HG03439 (cell line): ENCODE measurements around the gene RRAS2.
"Not testable (repeated sequence)": the region's sequence is repeated elsewhere in the genome, so short reads cannot be mapped to it uniquely, and the experiment has no call there.

Experiments used
- ATAC-seq: cut with Tn5 transposase; IDR thresholded peaks from one replicate; pipeline ENCODE4 v1.9.1; 2021; ENCODE audit warnings: mild to moderate bottlenecking, moderate library complexity; ENCODE audit not compliant: unreplicated experiment

Gene RRAS2

GRCh38 chr11:14259878-14260277 lies 99.1 kb downstream of the RRAS2 start:
- no peak for ATAC-seq

- no peak for ATAC-seq
Measured at GRCh38 chr11:14259186-14259784, 99.7 kb downstream of the RRAS2 start.

- no peak for ATAC-seq
Measured at GRCh38 chr11:14258221-14258935, 100.6 kb downstream of the RRAS2 start.

DNA sequence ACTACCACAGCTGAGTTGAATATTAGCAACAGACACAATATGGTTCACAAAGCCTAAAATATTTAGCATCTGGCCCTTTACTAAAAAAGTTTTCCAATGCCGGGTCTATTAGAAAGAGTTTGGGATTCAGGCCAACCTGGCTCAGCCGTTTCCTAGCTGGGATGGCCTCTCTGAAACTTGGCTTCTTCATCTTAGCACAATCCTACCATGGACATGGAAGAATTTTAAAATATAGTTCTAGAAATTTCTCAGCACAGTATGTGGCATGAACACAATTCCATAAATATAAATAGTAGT lies 103.8 kb downstream of the RRAS2 start:
- no peak for ATAC-seq

DNA sequence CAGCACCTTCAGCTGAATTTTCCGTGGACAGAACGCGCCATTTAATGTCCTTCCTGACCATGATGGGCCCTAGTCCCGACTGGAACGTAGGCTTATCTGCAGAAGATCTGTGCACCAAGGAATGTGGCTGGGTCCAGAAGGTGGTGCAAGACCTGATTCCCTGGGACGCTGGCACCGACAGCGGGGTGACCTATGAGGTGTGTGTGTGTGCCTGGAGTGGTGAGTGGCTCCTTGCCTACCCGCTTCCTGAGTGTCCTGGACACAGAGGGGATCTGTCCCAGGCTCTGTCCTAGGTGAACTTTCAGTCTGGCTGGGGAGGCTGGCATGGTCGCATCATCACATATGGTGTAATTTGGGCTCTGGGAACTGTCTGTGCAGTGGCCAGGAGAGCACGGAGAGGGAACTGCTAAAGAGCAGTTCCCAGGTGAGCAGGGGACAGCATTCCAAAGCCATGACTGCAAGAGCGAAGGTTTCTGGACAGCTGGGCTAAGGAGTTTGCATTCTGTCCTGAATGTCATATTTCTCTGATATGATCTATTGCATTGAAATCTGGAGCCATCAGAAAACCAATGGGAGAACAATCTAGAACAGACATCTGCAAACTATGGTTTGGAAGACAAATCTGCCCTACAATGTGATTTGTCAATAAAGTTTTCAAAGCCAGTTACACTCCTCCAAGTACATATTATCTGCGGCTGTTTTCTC lies 104.3 kb downstream of the RRAS2 start:
- no peak for ATAC-seq

DNA sequence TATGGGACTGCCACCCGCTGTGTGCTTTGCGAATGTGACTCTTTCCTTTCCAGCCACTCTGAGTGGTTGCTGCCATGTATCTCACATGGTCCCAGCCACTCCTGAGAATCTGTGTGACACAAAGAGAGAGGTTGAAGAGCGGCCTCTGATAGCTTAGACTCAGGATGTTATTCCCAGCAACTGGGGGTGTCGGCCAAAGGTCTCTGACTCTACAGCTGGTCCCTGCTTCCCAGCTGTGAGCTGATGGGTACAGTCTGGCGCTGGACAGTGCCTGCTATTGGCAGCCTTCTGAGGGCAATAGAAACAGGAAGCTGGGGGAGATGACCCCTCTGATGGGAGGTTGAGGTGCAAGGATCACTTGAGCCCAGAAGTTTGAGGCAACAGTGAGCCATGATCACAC lies 105.1 kb downstream of the RRAS2 start:
- ATAC-seq, result no peak

GRCh38 chr11:14253421-14253820 lies 105.6 kb downstream of the RRAS2 start:
- no peak for ATAC-seq

DNA sequence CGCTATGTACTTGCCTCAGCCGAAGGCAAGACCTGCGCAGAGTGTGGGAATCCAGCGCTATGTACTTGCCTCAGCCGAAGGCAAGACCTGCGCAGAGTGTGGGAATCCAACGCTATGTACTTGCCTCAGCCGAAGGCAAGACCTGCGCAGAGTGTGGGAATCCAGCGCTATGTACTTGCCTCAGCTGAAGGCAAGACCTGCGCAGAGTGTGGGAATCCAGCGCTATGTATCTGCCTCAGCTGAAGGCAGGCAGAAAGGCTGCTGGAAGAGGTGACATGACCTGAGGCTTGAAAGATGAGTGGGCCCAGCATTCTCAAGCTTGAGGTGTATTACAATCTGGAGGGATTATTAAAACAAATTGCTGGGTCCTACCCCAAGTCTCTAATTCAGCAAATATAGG lies 106.5 kb downstream of the RRAS2 start:
- not testable (repeated sequence) for ATAC-seq

DNA sequence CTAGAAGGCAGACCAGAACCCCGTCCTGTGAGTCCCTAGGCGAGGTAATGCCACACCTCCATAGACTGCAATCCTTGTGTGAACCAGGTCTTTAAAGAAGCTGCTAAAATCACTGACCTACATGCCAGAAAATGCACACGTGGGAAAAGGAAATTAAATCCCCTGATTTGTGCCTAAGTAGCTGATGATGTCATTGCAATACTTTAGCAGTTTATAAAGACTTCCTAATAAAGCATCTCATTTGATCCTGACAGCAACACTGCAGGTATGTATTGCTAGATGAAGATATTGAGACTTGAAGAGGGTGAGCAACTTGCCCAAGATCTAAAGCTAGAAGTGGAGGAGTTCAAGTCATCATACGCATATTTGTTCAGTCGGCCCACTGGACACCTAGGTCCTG lies 107.2 kb downstream of the RRAS2 start:
- no peak for ATAC-seq

DNA sequence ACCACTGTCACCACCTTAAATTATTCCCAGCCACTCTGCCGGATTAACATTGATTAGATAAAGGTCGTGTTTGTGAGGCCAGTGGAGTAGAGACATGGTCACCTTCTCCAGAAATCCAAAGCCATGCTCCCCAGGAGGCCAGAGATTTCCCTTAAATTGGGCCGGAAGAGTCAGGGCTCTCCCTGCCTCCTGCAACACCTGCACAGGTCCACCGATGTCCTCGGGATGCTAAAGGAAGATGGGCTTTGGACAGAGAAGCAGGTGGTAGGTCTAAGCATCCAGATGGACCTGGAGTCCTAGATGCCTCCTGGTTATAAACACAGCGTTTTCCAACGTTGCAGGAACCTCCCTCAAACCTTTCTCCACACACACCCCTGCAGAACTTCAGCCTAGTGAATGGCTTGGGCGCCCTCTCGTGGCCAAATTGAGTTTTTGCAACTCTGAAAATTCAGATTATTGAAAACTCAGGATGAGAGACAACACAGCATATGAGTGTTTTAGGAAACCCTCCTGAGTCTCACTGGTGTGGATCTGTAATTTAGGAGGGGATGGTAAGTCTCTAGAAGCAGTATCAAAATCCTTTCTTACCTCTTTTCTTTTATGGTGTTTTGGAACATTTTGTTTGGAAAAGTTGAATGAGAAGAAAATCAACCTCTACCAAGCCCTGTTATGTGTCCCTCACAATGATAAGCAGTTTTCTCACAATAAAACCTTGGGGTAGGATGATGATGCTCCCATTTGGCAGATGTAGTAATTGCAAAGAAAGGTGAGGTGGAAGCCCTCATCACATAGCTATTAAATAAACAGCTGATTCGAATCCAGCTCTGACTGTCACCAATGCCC lies 109.6 kb downstream of the RRAS2 start:
- no peak for ATAC-seq

GRCh38 chr11:14248580-14248981 lies 110.4 kb downstream of the RRAS2 start:
- ATAC-seq, result no peak

- no peak for ATAC-seq
Measured at GRCh38 chr11:14245444-14245843, 113.5 kb downstream of the RRAS2 start.

DNA sequence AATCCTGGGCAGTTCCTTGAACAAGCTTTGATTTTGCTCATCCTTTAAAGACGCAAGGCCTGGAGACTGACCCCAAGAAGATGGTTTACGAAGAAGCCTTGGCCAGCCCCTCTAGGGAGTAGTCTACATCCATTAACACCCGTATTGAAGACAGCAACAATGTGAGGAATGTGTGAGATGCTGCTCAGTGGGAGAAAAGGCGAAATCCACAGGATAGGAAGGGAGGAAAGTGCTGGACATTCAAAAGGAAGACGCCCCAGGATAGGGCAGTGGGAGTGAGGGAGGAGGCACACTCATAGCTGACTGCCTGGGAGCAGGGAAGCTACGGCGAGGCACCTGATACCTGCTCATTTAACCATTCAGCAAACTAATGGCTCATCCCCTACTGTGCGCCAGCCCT lies 114.1 kb downstream of the RRAS2 start:
- no peak for ATAC-seq

DNA sequence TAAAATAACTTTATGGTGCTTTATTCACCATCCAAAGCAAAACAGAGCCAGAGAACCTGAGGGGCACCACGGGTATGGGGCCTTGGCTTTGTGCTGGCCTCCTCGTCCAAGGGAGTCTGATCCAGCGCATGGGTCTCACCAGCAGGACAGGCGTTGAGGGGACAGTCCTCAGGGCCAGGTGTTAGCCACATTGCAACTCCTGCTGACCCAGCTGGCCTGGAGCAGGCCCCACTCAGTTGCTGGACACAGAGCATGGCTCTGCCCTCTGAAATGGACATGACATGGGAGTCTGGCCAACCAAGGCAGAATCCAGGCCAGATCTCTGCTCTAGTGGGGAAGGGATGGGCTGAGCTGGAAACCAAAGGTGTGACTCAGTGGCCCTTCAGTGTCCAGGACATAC lies 116.2 kb downstream of the RRAS2 start:
- ATAC-seq, result no peak

- ATAC-seq, result no peak
Measured at GRCh38 chr11:14242187-14242586, 116.8 kb downstream of the RRAS2 start.

GRCh38 chr11:14240951-14241350 lies 118.0 kb downstream of the RRAS2 start:
- ATAC-seq, result no peak

DNA sequence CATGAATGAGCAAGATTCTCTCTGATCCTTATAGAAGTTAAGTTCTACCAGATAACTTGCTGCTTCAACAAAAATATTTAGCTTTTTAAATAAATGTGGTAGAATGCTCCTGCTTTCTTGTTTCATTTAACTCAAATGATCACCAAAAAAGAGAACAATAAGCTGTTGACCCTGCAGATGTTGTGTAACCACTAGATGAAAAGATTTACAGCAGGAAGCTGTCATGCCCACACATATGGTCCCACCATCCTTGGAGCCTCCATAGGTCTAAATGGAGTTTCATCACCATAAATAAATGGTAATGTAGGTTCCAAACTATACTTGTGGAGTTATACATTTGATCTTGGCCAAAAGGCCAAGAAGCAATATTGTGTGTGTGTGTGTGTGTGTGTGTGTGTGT lies 118.8 kb downstream of the RRAS2 start:
- no peak for ATAC-seq

DNA sequence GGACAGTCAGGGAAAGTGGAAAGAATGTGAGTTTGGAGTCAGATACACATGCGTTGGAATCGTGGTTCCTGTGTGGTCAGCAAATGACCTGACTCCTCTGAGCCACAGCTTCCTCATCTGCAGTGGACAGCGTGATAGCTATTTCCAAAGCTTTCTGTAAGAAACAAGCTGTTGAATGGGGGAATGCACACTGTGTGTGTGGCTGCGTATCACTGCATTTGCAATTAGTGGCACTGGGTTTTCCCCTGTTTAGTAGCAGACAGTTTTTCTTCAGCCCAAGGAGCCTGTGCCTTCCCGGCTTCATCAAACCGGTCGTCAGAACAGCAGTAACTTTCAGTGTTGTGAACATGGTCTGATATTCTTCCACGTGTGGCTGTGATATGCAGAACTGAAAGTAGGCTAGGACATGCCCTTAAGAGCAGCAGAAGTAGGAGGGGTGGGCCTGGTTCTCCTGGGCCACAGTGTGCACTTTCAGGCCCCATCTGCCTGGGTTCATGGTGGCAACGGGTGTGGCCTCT lies 121.5 kb downstream of the RRAS2 start:
- ATAC-seq, result peak; percentile 95

- no peak for ATAC-seq
Measured at GRCh38 chr11:14235701-14236100, 123.3 kb downstream of the RRAS2 start.

GRCh38 chr11:14234446-14234845 lies 124.5 kb downstream of the RRAS2 start:
- no peak for ATAC-seq

DNA sequence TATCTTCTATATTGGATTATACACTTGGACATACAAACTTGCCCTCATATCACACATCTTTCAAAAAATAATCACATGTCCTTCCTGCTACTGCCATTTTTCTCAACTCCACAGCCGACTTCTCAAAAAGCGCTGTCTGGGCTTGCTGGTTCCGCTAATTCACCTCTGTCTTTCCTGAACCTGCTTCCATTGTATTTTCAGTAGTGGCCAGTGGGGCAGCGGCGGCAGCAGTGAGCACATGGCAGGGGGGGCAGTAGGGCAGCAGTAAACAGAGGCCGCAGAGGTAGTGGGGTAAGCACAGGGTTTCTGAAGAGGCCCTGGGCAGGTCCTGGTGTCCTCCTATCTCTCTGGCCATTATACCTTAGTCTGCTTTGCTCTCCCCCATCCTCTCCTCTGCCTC lies 126.3 kb downstream of the RRAS2 start:
- ATAC-seq, result no peak
